ENCODE measurements around the gene HCFC1R1.

GRCh38 chr16:3063625-3064386, 40.1 kb upstream of the HCFC1R1 start:
- TF ChIP-seq RXRA (IDR thresholded peaks at IDR 0.05; ENCODE audit: borderline replicate concordance, low read depth), result no peak
- TF ChIP-seq CTCF (IDR thresholded peaks at IDR 0.05), result no peak
- no peak for TF ChIP-seq NRF1 (IDR thresholded peaks at IDR 0.05; ENCODE audit: low read depth, low read length)
- TF ChIP-seq ELF1 (IDR thresholded peaks at IDR 0.05), result no peak
- TF ChIP-seq MAX (IDR thresholded peaks at IDR 0.05; ENCODE audit: low read depth), result no peak
- no peak for TF ChIP-seq SIN3A (IDR thresholded peaks at IDR 0.05; ENCODE audit: borderline replicate concordance, low read depth, low read length)
- no peak for TF ChIP-seq FOSL2 (IDR thresholded peaks at IDR 0.05; ENCODE audit: borderline replicate concordance, low read depth)
- no peak for TF ChIP-seq POLR2AphosphoS5 (IDR thresholded peaks at IDR 0.05; ENCODE audit: low read depth, low read length)
- TF ChIP-seq TAF1 (IDR thresholded peaks at IDR 0.05; ENCODE audit: borderline replicate concordance, low read depth, low read length), result no peak
- TF ChIP-seq RAD21 (IDR thresholded peaks at IDR 0.05; ENCODE audit: low read length), result no peak
